Stimulated activated CD8-positive, alpha-beta memory T cell treated with anti-CD3 and anti-CD28 coated beads, Interleukin-4, amount 100 ng/mL, for 24 hours (primary cell): ENCODE data around the gene SLC6A17.

Source experiments
- DNase-seq: peaks from one replicate; pipeline ENCODE4 v3.0.0-alpha.2; 2020; ENCODE audit warnings: low read depth

Gene SLC6A17

DNA sequence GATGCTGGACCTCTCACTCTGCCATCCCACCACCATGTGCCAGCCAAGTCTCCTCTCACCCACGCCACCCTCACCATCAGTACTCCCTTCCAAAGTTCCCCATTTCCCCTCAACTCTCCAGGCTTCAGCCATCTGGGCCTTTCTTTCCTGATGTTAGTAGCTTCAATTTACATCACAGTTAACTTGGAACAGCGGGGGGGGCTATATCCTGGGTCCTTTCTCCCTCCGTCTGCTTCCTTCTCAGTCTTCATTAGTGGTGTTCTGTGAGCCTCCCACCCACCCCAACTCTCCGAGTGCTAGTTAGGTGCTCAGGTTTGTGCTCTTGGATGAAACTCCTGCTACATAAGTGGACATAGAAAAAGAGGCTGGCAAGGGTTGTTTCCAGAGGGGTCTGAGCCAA is 91.8 kb downstream of the SLC6A17 start:
- no peak for DNase-seq

DNA sequence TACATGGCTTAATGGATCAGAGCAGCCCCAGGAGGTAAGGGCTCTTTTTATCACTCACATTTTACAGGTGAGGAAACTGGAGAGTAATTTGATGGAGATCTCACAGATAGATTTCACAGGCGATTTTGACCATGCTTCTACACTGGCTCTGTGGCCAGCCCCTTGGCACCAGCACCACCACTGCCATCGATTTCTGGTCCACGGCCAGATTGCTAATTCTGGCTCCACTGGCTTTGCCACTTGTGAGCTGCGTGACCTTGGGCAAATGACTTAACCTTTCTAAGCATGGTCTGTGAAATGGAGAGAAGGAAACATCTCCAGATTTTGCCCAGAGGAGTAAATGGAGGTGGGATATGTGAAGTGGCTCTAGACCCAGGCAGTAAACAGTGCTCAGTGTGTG is 92.4 kb downstream of the SLC6A17 start:
- DNase-seq = no peak

DNA sequence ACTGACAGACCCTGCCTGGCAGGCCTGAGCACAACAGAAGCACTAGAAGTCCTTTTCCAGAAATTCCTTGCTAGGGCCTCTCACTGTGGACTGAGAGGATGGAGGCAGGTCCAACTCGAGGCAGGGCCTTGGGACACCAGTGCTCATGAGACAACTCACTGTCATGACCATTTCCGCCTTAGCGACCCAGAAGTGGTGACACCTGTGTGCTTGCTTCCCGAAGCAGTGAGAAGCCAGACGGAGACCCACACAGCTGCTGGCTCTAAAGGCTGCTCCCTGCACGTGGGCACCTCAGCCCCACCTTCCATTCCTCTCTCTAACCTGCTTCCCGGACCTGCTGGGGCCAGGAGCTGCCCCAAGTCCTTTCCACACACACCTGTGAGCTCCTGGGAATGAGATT is 92.9 kb downstream of the SLC6A17 start:
- DNase-seq = no peak

DNA sequence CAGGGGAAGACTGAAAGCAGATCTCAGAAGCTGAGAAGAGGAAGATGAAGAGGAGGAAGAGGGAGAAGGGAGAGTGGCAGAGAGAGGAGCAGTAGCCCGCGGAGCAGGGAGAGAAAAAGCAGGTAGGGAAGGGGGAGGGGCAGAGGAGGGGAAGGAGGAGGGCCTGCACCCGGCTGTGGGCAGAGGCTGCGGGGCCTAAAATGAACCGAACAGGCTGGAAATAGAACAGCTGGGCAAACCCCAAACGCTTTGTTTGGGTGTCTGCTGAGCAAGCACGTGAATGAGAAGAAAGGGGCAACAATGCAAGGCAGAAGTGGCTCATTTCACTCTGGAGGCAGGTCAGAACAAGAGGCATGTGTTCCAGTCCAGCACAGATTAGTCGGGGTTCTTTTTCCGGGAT is 93.3 kb downstream of the SLC6A17 start:
- no peak for DNase-seq

DNA sequence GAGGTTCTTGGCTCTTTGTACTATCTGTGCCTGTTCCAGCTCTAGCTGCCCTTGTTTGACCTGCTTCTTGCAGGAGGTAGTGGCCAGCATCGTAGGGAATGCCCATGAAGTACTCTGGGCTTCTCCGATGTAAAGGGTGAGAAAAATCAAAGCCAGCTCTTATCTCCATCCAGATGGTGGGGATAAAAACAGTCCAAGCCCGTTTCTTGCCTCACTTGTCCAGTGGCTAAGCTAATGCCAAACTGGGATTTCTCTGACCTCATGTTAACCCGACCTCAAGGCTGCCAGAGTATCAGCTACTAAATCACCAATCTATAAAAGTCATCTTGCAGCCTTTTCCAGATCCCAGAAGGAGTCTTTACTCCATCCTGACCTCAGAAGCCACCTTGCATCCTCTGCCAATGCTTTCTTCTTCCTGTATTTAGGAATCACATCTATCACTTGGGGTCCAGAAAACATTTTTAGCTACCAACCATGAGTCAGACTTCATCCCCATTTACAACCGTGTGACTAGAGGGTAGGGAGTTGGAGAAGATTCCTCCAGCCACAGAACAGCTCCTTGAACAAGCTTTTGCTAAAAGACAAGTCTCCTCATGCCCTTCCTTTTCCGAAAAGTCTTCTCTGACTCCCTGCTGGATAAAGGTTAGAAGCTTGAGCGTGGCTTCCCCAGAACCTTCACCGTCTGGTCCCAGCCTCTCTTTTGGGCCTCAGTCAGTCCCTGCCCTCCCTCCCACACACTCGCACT is 95.8 kb downstream of the SLC6A17 start:
- DNase-seq = no peak

DNA sequence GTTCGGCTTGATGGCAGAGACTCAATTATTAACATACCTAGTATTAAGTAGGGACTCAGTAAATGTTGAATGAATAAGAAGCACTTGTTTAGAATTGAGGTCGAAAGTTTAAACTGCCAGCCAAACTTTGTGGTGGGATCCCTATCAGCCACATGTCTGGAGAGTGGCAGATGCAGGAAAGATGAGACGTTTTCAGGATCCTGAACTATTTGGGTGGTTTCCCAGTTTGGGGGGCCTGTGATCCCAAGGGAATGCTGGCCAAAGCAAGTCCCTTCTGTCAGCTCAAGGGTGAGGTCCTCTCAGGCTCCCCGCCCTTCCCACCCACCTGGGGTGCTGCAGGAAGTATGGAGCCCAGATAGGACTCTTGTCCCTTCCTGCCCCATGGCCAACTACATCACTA is 98.5 kb downstream of the SLC6A17 start:
- no peak for DNase-seq

DNA sequence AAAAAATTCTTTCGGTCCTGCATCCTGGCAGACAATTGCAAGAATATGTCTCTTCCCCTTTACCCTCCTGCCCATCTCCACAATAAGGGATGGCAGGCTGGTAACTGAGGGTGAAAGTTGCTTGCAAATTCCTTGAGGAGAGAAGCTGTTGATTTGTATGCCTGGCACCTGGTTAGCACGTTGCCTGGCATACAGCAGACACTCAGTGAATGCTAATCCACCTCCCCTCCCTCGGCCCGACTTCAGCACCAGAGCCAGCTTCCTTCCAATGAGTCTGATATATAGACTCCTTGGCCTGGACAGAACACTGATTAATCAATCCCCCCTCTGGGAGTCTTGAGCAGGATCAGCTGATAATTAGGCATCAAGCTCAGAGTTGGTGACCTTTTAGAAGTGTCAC is 99.0 kb downstream of the SLC6A17 start:
- no peak for DNase-seq

DNA sequence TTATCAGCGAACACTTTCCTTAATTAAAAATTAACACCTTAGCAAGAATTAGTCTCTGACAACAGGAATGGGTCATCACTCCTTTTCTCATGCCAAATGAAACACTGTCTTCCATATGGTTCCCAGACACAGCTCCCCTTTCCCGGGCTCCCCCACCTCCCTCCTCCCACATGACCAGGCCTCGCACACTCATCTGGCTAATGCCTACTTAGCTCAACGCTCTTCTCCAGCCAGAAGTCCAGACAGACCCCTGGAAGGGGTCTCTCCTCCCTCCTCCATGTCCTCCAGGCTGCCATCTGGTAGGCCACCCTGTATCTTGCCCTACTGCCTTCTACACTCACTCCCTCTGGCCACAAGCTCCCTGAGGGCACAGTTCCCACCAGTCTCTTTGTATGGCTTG is 99.7 kb downstream of the SLC6A17 start:
- no peak for DNase-seq

DNA sequence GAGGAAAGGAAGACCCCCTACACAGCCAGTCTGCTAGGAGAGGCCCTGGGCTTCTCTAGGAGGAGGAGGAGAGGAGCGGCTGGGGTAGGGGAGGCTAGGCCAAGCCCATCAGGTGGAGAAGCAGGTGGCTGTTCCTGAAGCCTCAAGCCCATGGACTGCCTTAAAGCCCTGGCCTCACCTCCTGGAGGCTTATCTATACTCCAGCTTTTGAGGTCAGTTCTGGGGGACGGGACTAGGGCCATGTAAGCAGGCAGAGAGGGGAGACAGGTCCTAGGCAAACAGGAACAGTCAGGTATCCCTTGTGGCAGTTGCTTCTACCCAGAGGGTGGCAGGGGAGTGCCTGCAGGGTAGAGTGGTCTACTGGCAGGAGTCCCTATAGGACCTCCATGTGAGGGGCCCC is 100.5 kb downstream of the SLC6A17 start:
- DNase-seq = no peak
